Activated CD4-positive, alpha-beta T cell treated with anti-CD3 and anti-CD28 coated beads for 48 hours (primary cell): ENCODE results near the gene TKT.

ENCODE experiments used
- DNase-seq: peaks from one replicate; pipeline ENCODE4 v3.0.0-alpha.2; 2020

The TKT gene

GRCh38 chr3:53224026-53224425, 31.8 kb downstream of the TKT start:
- DNase-seq = no peak

- no peak for DNase-seq
Observed at GRCh38 chr3:53223541-53223966, 32.3 kb downstream of the TKT start.

GRCh38 chr3:53223025-53223424, 32.8 kb downstream of the TKT start:
- DNase-seq = no peak

GRCh38 chr3:53222183-53222901, 33.5 kb downstream of the TKT start:
- DNase-seq = no peak

GRCh38 chr3:53221827-53222182, 34.0 kb downstream of the TKT start:
- DNase-seq = no peak

GRCh38 chr3:53221345-53221744, 34.5 kb downstream of the TKT start:
- no peak for DNase-seq

- DNase-seq = peak; percentile 91
Observed at GRCh38 chr3:53219895-53220483, 35.8 kb downstream of the TKT start.

GRCh38 chr3:53218131-53218530, 37.7 kb downstream of the TKT start:
- DNase-seq = no peak

DNA sequence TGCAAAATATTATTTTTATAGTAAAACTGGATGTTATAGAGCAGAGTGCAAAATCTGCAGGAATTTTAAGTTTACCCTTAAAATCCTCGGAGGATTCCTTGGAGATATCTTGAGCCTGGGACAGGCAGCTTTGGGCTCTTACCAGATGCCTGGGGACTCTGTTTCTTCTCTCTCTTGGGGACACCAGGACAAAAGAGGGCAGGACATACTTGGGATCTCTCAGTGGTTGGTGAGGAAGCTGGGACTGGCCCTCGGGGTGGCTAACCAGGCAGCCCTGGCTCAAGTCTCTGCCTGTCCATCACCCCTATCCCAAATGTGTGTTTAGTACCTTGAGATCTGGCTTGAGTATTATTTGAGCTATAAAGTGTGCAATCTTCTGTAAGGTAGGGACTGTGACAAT, 38.6 kb downstream of the TKT start:
- no peak for DNase-seq

DNA sequence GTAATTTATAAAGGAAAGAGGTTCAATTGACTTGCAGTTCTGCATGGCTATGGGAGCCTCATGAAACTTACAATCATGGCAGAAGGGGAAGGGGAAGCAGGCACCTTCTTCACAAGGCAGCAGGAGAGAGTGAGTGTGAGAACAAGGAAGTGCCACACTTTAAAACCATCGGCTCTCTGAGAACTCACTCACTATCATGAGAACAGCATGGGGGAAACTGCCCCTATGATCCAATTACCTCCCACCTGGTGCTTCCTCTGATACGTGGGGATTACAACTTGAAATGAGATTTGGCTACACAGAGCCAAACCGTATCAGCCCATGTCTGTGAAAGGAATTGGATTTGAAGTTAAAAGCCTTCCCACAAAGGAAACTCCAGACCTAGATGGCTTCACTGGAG, 39.1 kb downstream of the TKT start:
- DNase-seq = no peak

GRCh38 chr3:53215816-53216215, 40.0 kb downstream of the TKT start:
- no peak for DNase-seq

DNA sequence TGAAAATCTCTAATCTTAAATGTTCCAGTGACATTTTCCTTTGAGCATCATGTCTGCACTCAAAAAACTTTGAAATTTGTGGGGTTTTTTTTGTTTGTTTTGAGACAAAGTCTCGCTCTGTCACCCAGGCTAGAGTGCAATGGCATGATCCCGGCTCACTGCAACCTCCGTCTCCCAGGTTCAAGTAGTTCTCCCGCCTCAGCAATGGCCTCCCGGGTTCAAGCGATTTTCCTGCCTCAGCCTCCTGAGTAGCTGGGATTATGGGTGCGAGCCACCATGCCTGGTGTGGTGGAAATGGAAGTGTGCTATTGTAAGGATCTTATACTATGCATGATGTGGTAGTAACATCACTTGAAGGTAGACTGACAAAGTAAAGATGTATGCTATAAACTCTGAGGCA, 42.5 kb downstream of the TKT start:
- no peak for DNase-seq

DNA sequence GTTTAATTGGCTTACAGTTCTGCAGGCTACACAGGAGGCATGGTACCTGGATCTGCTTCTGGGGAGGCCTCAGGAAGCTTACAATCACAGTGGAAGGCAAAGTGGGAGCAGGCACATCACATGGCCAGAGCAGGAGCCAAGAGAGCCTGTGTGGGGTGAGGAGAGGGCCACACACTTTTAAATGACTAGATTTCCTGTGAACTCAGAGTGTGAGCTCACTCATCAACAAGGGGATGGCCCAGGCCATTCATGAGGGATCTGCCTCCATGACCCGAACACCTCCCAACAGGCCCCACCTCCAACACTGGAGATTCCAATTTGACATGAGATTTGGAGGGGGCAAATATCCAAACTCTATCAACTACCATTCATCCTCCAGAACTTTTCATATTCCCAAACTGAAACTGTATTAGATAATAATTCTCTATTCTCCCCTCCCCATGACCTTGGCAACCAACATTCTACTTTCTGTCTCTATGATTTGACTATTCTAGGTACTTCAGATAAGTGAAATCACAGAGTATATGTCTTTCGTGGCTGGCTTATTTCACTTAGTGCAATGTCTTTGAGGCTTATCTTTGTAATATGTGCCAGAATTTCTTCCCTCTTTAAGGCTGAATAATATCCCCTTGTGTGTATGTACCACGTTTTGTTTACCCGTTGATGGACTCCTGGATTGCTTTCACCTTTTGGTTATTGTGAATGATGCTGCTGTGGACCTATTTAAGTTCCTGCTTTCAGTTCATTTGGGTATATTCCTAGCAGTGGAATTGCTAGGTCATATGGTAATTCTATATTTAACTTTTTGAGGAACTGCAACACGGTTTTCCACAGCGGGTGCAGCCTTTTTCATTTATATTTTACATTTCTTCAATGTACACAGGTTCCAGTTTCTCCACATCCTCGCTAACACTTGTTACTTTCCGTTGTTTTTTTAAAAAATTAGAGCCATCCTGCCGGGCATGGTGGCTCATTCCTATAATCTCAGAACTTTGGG, 43.8 kb downstream of the TKT start:
- DNase-seq = no peak

GRCh38 chr3:53202331-53203015, 53.3 kb downstream of the TKT start:
- no peak for DNase-seq

GRCh38 chr3:53200501-53201498, 55.0 kb downstream of the TKT start:
- no peak for DNase-seq

DNA sequence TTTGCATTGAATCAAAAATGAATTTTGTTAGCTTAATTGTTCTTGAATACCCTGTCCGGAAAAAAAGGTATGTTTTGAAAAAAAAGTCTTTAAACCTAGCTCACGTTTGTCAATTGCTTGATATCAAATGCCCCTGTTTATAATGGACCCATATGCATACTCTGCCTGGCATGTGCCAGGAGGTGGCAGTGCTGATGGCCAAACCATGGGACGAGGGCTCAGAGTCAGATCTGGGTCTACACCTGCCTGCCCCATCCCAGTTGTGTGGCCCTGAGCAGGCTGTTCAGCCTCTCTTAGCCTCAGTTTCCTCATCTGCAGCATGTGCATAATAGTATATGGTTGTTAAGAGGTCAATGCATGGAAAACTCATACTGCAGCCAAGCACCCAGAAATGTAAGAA, 56.0 kb downstream of the TKT start:
- DNase-seq = no peak

DNA sequence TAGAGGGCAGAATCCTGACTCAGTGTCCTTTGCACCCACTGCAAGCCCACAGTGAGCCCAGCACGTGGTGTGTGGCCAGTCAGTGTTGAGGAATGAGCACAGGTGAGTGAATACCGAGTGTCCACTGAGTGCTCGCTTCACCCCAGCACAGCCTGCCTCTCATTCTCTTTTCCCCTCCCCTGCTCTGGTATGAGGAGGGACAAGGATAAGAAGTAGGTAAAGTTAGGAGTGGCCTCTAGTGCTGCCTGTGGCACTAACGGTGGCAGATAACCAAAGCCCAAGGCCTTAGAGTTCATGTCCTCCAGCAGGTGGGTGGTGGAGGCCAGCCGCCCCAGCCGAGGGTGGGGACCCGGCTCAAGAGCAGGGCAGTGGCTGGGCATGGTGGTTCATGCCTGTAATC, 56.8 kb downstream of the TKT start:
- DNase-seq = no peak

DNA sequence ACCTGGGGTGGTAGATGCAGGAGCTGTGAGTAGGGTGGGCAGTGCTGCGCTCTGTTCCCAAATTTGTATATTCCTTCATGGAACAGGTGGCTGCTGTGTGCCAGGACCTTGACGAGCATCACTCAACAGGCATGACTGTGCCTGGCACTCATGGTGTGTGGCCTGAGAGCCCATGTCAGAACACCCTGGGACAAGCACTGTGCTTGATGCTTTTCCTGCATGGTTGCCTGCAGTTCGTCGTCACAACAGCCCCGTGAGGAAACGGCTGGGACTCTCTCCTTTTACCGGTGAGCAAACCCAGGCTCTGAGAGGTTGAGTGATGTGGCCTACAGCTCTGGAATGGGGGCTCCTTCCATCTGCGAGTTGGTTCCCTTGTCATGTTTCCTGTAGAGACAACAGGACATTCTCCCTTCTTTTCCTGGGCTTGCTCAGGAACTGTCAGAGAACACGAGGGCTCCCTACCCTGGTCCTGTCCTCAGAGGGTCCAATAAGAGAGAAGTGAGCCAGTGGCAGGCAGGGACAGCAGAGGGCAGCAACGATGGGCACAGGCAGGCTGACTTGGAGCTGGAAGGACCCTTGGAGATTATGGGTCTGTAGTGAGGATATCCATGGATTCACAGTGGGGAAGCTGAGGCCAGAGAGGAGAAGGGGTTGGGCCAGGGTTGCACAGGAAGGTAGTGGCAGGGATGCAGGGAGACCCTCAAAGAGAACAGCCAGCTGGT, 57.4 kb downstream of the TKT start:
- no peak for DNase-seq

GRCh38 chr3:53196575-53197407, 59.0 kb downstream of the TKT start:
- DNase-seq = peak; percentile 68
